GM12891 (cell line): ENCODE measurements around the gene CD276.

ENCODE experiments used
- POLR2A ChIP-seq: IDR thresholded peaks from 2 replicates; pipeline ENCODE4 v1.6.1; 2011; ENCODE audit warnings: low read depth, low read length, control low read depth
- POLR2AphosphoS5 ChIP-seq: IDR thresholded peaks from 2 replicates; pipeline ENCODE4 v1.6.1; 2011; ENCODE audit warnings: low read depth, low read length, control low read depth
- TAF1 ChIP-seq: IDR thresholded peaks from 2 replicates; pipeline ENCODE4 v1.6.1; 2011; ENCODE audit warnings: low read depth, low read length, control low read depth

- no peak for TF ChIP-seq POLR2A
- no peak for TF ChIP-seq POLR2AphosphoS5
- TF ChIP-seq TAF1, result no peak
These were observed 66.8 kb downstream of the CD276 start for GRCh38 chr15:73750951-73751350.
